Measurements from ENCODE around the gene ATP8A2. TPM values are rescaled to one million over a fixed set of nuclear protein-coding genes. Genes with fewer than 3 reads are reported as not detected.

The ATP8A2 gene
- total RNA-seq, 2 experiments from 2014 or later: not detected

GRCh38 chr13:26011996-26012821, 640.4 kb downstream of the ATP8A2 start:
- Histone ChIP-seq H3K79me2 (ENCODE audit: insufficient read depth, low read depth, low read length) (no peaks in the 10 kb centered on the region), H2AFZ (ENCODE audit: low read length) (no peak overlapping the region), H3K4me3 (ENCODE audit: low read depth, low read length, poor library complexity, severe bottlenecking) (no peak overlapping the region), H4K20me1 (ENCODE audit: insufficient read depth, low read length) (no peaks in the 10 kb centered on the region), H3K4me2 (ENCODE audit: low read length) (no peak overlapping the region), H3K9me3 (ENCODE audit: low read length) (no peaks in the 10 kb centered on the region), H3K36me3 (ENCODE audit: insufficient read depth, low read length) (no peaks in the 10 kb centered on the region), H3K4me1 (ENCODE audit: insufficient read depth, low read length, poor library complexity, severe bottlenecking) (no peaks in the 10 kb centered on the region), H3K9me2 (ENCODE audit: insufficient read depth, low read length) (no peaks in the 10 kb centered on the region), H3K27ac (ENCODE audit: low read depth, low read length, poor library complexity, severe bottlenecking) (no peak overlapping the region)
- no peak for DNase-seq (ENCODE audit: low spot score)
- ChIA-PET POLR2A (no interaction called here), CTCF (ENCODE audit: unreplicated experiment) (no interaction called here)
- intact Hi-C loops (cut with micrococcal nuclease; ENCODE audit: unreplicated experiment): no loop called here
- TF ChIP-seq EZH2phosphoT487 (IDR thresholded peaks at IDR 0.05; ENCODE audit: borderline replicate concordance, low read depth, low read length) (no peak), CTCF (conservative IDR thresholded peaks at IDR 0.05; ENCODE audit: low read length) (no peak)
- no TSS peak for BruUV-seq (replicated peaks)

- TF ChIP-seq EZH2phosphoT487 (IDR thresholded peaks at IDR 0.05; ENCODE audit: borderline replicate concordance, low read depth, low read length) (no peak), CTCF (conservative IDR thresholded peaks at IDR 0.05; ENCODE audit: low read length) (no peak)
- Histone ChIP-seq H3K79me2 (ENCODE audit: insufficient read depth, low read depth, low read length) (no peaks in the 10 kb centered on the region), H3K27ac (ENCODE audit: low read depth, low read length, poor library complexity, severe bottlenecking) (no peak overlapping the region), H3K9me2 (ENCODE audit: insufficient read depth, low read length) (no peaks in the 10 kb centered on the region), H3K4me3 (ENCODE audit: low read depth, low read length, poor library complexity, severe bottlenecking) (no peak overlapping the region), H3K36me3 (ENCODE audit: insufficient read depth, low read length) (no peaks in the 10 kb centered on the region), H3K9me3 (ENCODE audit: low read length) (no peaks in the 10 kb centered on the region), H2AFZ (ENCODE audit: low read length) (no peak overlapping the region), H3K4me1 (ENCODE audit: insufficient read depth, low read length, poor library complexity, severe bottlenecking) (no peaks in the 10 kb centered on the region), H4K20me1 (ENCODE audit: insufficient read depth, low read length) (no peaks in the 10 kb centered on the region), H3K4me2 (ENCODE audit: low read length) (no peak overlapping the region)
- no TSS peak for BruUV-seq (replicated peaks)
- DNase-seq (ENCODE audit: low spot score): no peak
- intact Hi-C loops (cut with micrococcal nuclease; ENCODE audit: unreplicated experiment): no loop called here
- CTCF ChIA-PET (ENCODE audit: unreplicated experiment): interaction anchor here (0.6 kb wide), 1 partner anchor 109 kb away, joined by 6 read pairs; no protein-coding TSS in a partner anchor
- POLR2A ChIA-PET: interaction anchor here (0.6 kb wide), 1 partner anchor 773 kb away, joined by 3 read pairs; no protein-coding TSS in a partner anchor
These were observed 641.2 kb downstream of the ATP8A2 start for GRCh38 chr13:26012995-26013394.

Data from OCI-LY7 (cell line).